Measurements from ENCODE around the gene NRSN1. TPM values are rescaled to one million over a fixed set of nuclear protein-coding genes. Genes with fewer than 3 reads are reported as not detected.
A peak's percentile ranks its signal among the peaks of the same experiment; 100 is the strongest.

Gene NRSN1
- polyA plus RNA-seq, 1 donor = 10.0 TPM

DNA sequence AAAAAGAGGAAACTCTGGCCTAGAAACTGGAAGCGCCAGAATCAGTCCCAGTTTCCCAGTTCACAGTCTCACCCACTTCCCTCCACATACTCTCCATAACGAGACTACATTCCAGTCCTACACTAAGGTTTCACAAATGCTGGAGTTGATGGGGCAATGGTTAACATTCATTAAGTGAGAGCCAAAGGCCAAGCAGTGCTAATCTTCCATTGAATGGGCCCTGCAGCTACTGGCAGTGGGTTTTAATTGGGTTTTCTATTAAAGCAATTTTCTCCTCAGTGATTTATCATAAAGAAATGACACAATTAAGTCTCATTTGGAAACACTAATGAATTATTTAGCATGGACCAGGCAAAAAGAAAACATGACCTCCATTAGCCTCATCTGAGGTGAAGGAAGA, 20.8 kb upstream of the NRSN1 start:
- no peaks in the 10 kb centered on the region for H3K4me1 ChIP-seq (ENCODE audit: control insufficient read depth, insufficient read depth, low read length)
- DNase-seq = no peak
- H3K4me3 ChIP-seq (ENCODE audit: low read length) = no peak overlapping the region
- H3K9me3 ChIP-seq (ENCODE audit: control insufficient read depth, low read depth, low read length) = no peaks in the 10 kb centered on the region
- no CpG with 5 or more reads among the region's 2 CpGs for WGBS (ENCODE audit: insufficient coverage, low lambda C conversion rate)
- no peak overlapping the region for H3K27ac ChIP-seq (ENCODE audit: low read length)
- no peaks in the 10 kb centered on the region for H3K36me3 ChIP-seq (ENCODE audit: control insufficient read depth, insufficient read depth, low read length)
- H3K27me3 ChIP-seq (ENCODE audit: control insufficient read depth, insufficient read depth, low read length) = no peaks in the 10 kb centered on the region

- H3K36me3 ChIP-seq (ENCODE audit: control insufficient read depth, insufficient read depth, low read length) = no peaks in the 10 kb centered on the region
- 57% methylated on average over 1 of the region's 5 CpGs for WGBS (ENCODE audit: insufficient coverage, low lambda C conversion rate)
- H3K27me3 ChIP-seq (ENCODE audit: control insufficient read depth, insufficient read depth, low read length) = no peaks in the 10 kb centered on the region
- H3K27ac ChIP-seq (ENCODE audit: low read length) = no peak overlapping the region
- no peak for DNase-seq
- H3K9me3 ChIP-seq (ENCODE audit: control insufficient read depth, low read depth, low read length) = no peaks in the 10 kb centered on the region
- no peaks in the 10 kb centered on the region for H3K4me1 ChIP-seq (ENCODE audit: control insufficient read depth, insufficient read depth, low read length)
- no peak overlapping the region for H3K4me3 ChIP-seq (ENCODE audit: low read length)
These were observed 19.7 kb upstream of the NRSN1 start for GRCh38 chr6:24106291-24106690.

DNA sequence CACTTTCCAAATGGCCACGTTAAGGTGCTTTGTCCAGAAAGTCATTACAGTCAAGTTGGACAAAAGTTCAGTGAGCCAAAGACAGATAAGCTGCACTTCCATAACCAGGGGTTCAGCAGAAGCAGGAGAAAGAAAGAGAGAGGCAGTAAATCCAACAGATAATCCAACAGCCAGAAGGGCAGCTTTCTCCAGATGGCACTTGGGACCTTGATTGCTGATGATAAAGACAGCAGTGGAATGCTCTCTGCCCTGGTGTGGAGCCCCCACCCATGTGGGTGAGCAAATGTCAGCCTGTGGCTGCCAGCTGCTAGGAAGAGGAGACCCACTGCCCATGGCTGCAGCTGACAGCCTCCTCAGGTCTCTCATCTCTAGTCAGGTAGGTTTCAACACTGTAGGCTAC, 18.7 kb upstream of the NRSN1 start:
- Histone ChIP-seq H3K4me3 (ENCODE audit: low read length) (no peak overlapping the region), H3K36me3 (ENCODE audit: control insufficient read depth, insufficient read depth, low read length) (no peaks in the 10 kb centered on the region), H3K9me3 (ENCODE audit: control insufficient read depth, low read depth, low read length) (no peaks in the 10 kb centered on the region), H3K27ac (ENCODE audit: low read length) (no peak overlapping the region), H3K27me3 (ENCODE audit: control insufficient read depth, insufficient read depth, low read length) (no peaks in the 10 kb centered on the region), H3K4me1 (ENCODE audit: control insufficient read depth, insufficient read depth, low read length) (no peaks in the 10 kb centered on the region)
- no CpG with 5 or more reads among the region's 1 CpG for WGBS (ENCODE audit: insufficient coverage, low lambda C conversion rate)
- DNase-seq = no peak

DNA sequence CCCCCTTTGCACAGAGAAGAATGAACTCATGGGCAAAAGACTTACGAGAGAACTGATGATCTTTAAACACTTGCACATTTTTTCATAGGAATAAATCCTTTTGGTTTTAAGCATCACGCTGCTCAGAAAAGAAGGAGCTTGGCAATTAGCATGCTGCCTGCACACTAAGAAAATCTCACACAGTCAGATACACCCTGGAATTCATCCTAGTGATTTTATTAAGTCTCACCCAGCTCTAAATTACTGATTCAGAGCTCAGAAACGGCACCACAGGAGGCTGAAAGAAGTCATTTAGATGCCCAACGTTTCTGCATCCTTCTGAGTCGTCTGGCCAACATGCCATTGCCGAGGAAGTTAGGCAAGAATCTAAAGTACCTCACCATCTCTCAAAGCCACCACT, 18.0 kb upstream of the NRSN1 start:
- DNase-seq = no peak
- no peaks in the 10 kb centered on the region for H3K36me3 ChIP-seq (ENCODE audit: control insufficient read depth, insufficient read depth, low read length)
- no peaks in the 10 kb centered on the region for H3K27me3 ChIP-seq (ENCODE audit: control insufficient read depth, insufficient read depth, low read length)
- WGBS (ENCODE audit: insufficient coverage, low lambda C conversion rate) = no CpG with 5 or more reads among the region's 6 CpGs
- H3K9me3 ChIP-seq (ENCODE audit: control insufficient read depth, low read depth, low read length) = no peaks in the 10 kb centered on the region
- H3K27ac ChIP-seq (ENCODE audit: low read length) = no peak overlapping the region
- H3K4me1 ChIP-seq (ENCODE audit: control insufficient read depth, insufficient read depth, low read length) = no peaks in the 10 kb centered on the region
- no peak overlapping the region for H3K4me3 ChIP-seq (ENCODE audit: low read length)

DNA sequence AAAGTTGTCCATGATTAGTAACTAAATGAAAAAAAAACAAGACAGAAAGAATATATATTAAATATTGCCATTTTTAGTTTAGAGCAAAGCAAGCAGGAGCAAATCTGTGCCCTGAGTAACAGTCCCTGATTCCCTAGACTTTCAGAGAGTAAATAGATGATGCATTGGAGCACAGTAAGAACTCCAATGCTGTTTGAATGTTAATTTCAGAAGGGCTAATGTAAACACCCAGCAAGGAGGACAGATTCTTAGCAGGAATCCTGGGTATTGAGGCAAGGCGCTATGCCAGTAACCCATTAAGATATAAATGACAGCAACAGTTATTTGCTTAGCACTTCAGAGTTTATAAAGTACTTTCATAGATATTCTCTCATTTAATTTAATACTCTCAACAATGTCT, 15.6 kb upstream of the NRSN1 start:
- Histone ChIP-seq H3K36me3 (ENCODE audit: control insufficient read depth, insufficient read depth, low read length) (no peaks in the 10 kb centered on the region), H3K4me1 (ENCODE audit: control insufficient read depth, insufficient read depth, low read length) (no peaks in the 10 kb centered on the region), H3K4me3 (ENCODE audit: low read length) (no peak overlapping the region), H3K27me3 (ENCODE audit: control insufficient read depth, insufficient read depth, low read length) (no peaks in the 10 kb centered on the region), H3K27ac (ENCODE audit: low read length) (no peak overlapping the region), H3K9me3 (ENCODE audit: control insufficient read depth, low read depth, low read length) (no peaks in the 10 kb centered on the region)
- DNase-seq = no peak
- WGBS (ENCODE audit: insufficient coverage, low lambda C conversion rate) = no CpG with 5 or more reads among the region's 1 CpG

DNA sequence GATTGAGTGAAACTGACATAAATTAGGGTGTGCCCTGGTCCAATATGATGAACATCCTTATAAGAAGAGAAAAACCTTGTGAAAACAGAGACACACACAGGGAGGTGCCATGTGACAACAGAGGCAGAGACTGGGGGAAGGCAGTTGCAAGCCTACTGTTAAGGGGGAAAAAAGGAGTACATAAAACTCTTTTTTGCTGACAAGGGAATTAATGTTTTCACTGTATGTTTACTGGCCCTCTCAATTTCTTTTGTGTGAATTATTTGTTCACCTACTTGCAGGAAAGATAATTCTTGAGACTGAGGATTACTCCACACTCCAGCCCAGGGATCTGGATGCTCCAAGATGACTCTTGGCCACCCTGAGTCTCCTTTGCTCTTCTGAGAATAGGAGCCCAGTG, 12.1 kb upstream of the NRSN1 start:
- Histone ChIP-seq H3K4me1 (ENCODE audit: control insufficient read depth, insufficient read depth, low read length) (no peaks in the 10 kb centered on the region), H3K9me3 (ENCODE audit: control insufficient read depth, low read depth, low read length) (no peaks in the 10 kb centered on the region), H3K27ac (ENCODE audit: low read length) (no peak overlapping the region), H3K27me3 (ENCODE audit: control insufficient read depth, insufficient read depth, low read length) (no peaks in the 10 kb centered on the region), H3K4me3 (ENCODE audit: low read length) (no peak overlapping the region), H3K36me3 (ENCODE audit: control insufficient read depth, insufficient read depth, low read length) (no peaks in the 10 kb centered on the region)
- DNase-seq = no peak

GRCh38 chr6:24117021-24117420, 9.0 kb upstream of the NRSN1 start:
- Histone ChIP-seq H3K36me3 (ENCODE audit: control insufficient read depth, insufficient read depth, low read length) (no peaks in the 10 kb centered on the region), H3K27ac (ENCODE audit: low read length) (no peak overlapping the region), H3K27me3 (ENCODE audit: control insufficient read depth, insufficient read depth, low read length) (no peaks in the 10 kb centered on the region), H3K4me1 (ENCODE audit: control insufficient read depth, insufficient read depth, low read length) (no peaks in the 10 kb centered on the region), H3K9me3 (ENCODE audit: control insufficient read depth, low read depth, low read length) (no peaks in the 10 kb centered on the region), H3K4me3 (ENCODE audit: low read length) (no peak overlapping the region)
- no peak for DNase-seq
- no CpG with 5 or more reads among the region's 2 CpGs for WGBS (ENCODE audit: insufficient coverage, low lambda C conversion rate)

GRCh38 chr6:24122139-24122538, 3.9 kb upstream of the NRSN1 start:
- DNase-seq = no peak
- Histone ChIP-seq H3K4me1 (ENCODE audit: control insufficient read depth, insufficient read depth, low read length) (no peaks in the 10 kb centered on the region), H3K27me3 (ENCODE audit: control insufficient read depth, insufficient read depth, low read length) (peaks cover 2% of the 10 kb centered on the region), H3K9me3 (ENCODE audit: control insufficient read depth, low read depth, low read length) (no peaks in the 10 kb centered on the region), H3K27ac (ENCODE audit: low read length) (no peak overlapping the region), H3K4me3 (ENCODE audit: low read length) (no peak overlapping the region), H3K36me3 (ENCODE audit: control insufficient read depth, insufficient read depth, low read length) (no peaks in the 10 kb centered on the region)
- WGBS (ENCODE audit: insufficient coverage, low lambda C conversion rate) = 100% methylated on average over 1 of the region's 7 CpGs

GRCh38 chr6:24126586-24127192, 674 bp downstream of the NRSN1 start:
- no peaks in the 10 kb centered on the region for H3K9me3 ChIP-seq (ENCODE audit: control insufficient read depth, low read depth, low read length)
- no peaks in the 10 kb centered on the region for H3K4me1 ChIP-seq (ENCODE audit: control insufficient read depth, insufficient read depth, low read length)
- WGBS (ENCODE audit: insufficient coverage, low lambda C conversion rate) = 0% methylated on average over 2 of the region's 6 CpGs
- no peaks in the 10 kb centered on the region for H3K36me3 ChIP-seq (ENCODE audit: control insufficient read depth, insufficient read depth, low read length)
- peak; percentile 56 to 61 for DNase-seq
- peak overlapping the region; percentile 27 for H3K4me3 ChIP-seq (ENCODE audit: low read length)
- H3K27ac ChIP-seq (ENCODE audit: low read length) = no peak overlapping the region
- H3K27me3 ChIP-seq (ENCODE audit: control insufficient read depth, insufficient read depth, low read length) = peaks cover 2% of the 10 kb centered on the region

DNA sequence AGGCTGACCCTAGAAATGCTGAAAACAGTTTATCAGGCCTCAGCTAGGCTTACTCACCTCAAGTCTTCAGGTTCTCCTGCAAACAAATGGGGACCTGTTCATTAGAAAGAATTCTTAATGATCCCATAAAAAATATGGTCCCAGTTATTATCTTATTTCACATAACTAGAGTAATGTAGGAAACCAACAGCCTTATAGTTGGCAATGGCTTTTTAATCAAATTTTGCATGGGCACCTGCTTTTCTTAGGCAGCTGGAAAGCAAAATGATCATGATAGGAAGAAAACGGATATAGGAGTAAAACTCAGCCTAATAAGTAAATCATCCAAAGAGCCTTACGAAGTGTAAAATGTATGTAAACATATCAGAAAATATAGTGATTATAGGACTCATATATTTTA, 1.3 kb downstream of the NRSN1 start:
- Histone ChIP-seq H3K27me3 (ENCODE audit: control insufficient read depth, insufficient read depth, low read length) (peaks cover 2% of the 10 kb centered on the region), H3K9me3 (ENCODE audit: control insufficient read depth, low read depth, low read length) (no peaks in the 10 kb centered on the region), H3K4me1 (ENCODE audit: control insufficient read depth, insufficient read depth, low read length) (no peaks in the 10 kb centered on the region), H3K27ac (ENCODE audit: low read length) (no peak overlapping the region), H3K4me3 (ENCODE audit: low read length) (no peak overlapping the region), H3K36me3 (ENCODE audit: control insufficient read depth, insufficient read depth, low read length) (no peaks in the 10 kb centered on the region)
- no peak for DNase-seq
- WGBS (ENCODE audit: insufficient coverage, low lambda C conversion rate) = 65% methylated on average over 2 of the region's 2 CpGs

DNA sequence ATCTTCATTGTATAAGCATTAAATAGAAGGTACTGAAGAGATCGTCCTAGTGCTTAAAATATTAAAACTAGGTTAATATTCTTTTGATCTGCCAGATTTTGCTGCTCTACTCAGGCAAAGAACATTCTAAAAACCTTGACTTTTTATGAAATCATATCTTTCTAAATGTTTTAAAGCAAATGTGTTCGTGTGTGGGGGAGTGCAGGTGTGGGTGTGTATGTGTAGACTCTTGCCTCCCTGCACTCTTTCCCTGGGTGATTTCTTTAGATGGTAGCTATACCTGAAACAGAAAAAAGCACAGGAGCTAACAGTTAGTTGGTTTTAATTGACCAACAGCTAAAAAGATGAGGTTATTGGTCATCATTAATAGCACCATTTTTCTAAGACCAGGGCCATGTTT, 5.7 kb downstream of the NRSN1 start:
- Histone ChIP-seq H3K9me3 (ENCODE audit: control insufficient read depth, low read depth, low read length) (no peaks in the 10 kb centered on the region), H3K4me3 (ENCODE audit: low read length) (no peak overlapping the region), H3K4me1 (ENCODE audit: control insufficient read depth, insufficient read depth, low read length) (no peaks in the 10 kb centered on the region), H3K36me3 (ENCODE audit: control insufficient read depth, insufficient read depth, low read length) (no peaks in the 10 kb centered on the region), H3K27ac (ENCODE audit: low read length) (no peak overlapping the region), H3K27me3 (ENCODE audit: control insufficient read depth, insufficient read depth, low read length) (no peaks in the 10 kb centered on the region)
- no peak for DNase-seq
- WGBS (ENCODE audit: insufficient coverage, low lambda C conversion rate) = 100% methylated on average over 1 of the region's 2 CpGs

Data from large intestine (tissue), 3 donors.